ENCODE data around the gene INAFM1. TPM values are rescaled to one million over a fixed set of nuclear protein-coding genes. Genes with fewer than 3 reads are reported as not detected.
"Not testable (repeated sequence)": the region's sequence is repeated elsewhere in the genome, so short reads cannot be mapped to it uniquely, and the experiment has no call there.

The INAFM1 gene
- total RNA-seq, 1 experiment from 2014 or later, result 1.9 TPM

DNA sequence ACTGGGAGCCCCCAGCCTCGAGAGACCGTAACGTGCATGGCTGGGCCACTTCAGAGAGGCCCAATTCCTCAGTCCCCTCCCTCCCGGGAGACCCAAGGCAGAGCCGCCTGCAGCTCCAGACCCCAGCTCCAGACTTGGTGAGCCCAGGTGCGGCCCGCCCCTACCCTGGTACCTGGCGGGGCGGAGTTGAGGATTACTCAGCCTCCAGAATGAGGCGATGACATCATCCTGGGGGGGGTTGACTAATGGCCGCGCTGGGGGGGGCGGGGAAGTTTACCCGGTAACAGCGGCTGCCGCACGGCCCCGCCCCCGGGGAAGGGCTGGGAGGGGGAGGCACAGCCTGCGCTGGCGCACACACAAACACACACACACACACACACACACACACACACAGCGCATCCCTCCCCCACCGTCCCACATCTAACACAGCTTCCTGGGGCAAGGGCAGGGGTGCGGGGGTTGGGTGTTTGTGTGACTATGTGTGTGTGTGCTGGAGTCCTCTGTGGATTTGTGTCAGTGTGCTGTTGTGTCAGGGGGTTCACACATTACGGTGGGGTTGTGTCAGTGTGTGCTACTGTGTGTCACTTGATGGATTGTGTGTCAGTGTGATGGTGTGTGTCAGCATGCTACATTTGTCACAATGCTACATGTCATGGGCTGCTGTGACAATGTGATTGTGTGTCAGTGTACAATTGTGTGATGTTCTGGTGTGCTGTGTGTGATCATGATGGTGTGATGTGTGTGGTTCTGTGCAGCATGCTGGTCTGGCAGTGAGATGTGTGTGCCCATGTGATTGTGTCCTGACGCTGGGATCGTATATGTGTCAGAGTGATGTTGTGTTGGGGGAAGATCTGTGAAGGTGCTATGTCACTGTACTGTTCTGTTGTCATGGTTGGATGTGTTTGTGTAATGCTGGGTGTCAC, 33.4 kb upstream of the INAFM1 start:
- peak; percentile 63 for DNase-seq (ENCODE audit: low read depth)

GRCh38 chr19:47241919-47242577, 32.6 kb upstream of the INAFM1 start:
- DNase-seq (ENCODE audit: low read depth), result peak; percentile 21

GRCh38 chr19:47243364-47243775, 31.3 kb upstream of the INAFM1 start:
- DNase-seq (ENCODE audit: low read depth), result no peak

DNA sequence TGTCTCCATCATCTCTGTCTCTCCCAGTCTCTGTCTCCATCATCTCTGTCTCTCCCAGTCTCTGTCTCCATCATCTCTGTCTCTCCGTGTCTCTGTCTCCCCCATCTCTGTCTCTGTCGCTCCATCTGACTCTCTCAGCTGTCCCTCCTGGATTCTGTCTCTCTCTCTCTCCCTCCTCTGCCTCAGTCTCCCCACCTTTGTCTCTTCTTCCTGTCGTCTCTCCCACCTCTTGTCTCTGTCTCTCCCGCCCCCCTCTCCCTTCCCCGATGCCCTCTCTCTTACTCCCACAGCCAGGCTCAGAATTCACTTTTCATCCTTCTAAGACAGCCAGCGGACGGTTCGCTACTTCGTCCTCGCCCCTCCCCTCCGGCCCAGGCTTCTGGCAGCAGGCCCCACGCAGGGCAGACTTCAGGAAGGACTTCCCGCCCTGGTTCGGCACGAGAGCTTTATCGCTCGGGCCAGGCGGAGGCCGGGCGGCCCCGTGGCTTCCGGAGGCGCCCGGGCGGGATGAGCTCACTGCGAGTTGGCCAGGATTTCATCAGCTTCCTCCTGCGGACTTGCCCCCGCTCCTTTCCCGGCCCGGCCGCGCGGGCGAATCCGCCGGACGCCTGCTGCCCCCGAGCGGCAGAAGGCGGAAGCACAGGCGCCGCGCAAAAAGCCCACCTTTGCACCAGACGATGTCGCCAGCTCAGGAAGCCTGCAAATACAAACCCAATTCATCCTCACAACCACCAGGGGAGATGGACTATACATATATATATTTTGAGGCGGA, 30.7 kb upstream of the INAFM1 start:
- peak; percentile 94 for DNase-seq (ENCODE audit: low read depth)

GRCh38 chr19:47247308-47247990, 27.2 kb upstream of the INAFM1 start:
- peak; percentile 68 for DNase-seq (ENCODE audit: low read depth)

- not testable (repeated sequence) for DNase-seq (ENCODE audit: low read depth)
Observed at GRCh38 chr19:47253016-47253415, 21.7 kb upstream of the INAFM1 start.

DNA sequence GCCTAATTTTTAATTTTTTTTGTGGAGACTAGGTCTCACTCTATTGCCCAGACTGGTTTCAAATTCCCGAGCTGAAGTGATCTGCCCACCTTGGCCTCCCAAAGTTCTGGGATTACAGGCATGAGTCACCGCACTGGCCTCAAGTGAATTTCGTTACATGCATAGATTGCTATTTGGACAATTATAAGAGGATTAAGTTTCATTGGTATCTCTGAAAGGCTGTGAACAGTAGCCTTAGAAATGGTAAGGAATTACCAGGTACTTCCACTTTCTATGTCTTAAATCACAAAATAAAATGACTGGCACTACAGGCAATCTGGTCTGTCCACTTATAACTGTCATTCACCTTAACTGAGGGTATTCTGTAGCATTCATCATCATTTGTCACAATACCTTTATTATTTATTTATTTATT, 21.2 kb upstream of the INAFM1 start:
- DNase-seq (ENCODE audit: low read depth), result peak; percentile 82

- no peak for DNase-seq (ENCODE audit: low read depth)
Observed at GRCh38 chr19:47253970-47254369, 20.7 kb upstream of the INAFM1 start.

DNA sequence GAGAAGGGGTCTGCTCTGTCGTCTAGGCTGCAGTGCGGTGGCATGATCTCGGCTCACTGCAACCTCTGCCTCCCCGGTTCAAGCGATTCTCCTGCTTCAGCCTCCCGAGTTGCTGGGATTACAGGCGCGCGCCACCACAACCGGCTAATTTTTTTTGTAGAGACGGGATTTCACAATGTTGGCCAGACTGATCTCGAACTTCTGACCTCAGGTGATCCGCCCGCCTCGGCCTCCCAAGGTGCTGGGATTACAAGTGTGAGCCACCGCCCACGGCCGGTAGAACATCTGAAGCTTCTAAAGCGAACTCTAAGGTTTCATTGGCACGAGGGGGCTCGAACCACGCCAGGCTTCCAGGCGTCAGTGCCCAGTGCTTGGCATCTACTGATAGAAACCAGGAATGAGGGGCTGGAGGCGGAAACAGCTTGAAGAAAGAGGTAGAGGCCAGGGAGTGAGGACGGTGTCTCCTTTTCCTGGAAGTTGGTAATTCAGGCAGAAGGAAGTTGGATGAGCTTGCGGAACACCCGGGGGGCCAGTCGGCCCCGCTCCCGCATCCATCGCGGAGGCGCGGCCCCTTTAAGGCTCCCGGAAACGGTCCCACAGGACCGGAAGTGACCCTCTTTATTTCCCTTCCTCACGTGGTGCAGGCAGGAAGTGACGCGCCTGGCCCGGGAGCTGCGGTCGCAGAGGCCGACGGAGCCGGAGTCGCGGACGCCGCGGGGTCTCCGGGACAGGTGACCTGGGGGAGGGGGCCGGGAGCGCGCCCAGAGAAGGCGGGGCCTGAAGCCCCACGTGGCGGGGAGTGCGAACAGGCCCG, 18.6 kb upstream of the INAFM1 start, which contains the start of gene CCDC9:
CCDC9 (plus strand) TSS at position 647 of the 814 bp plus-strand sequence. CDS start 1,876 bp downstream, outside the sequence.
- peak; percentile 96 for DNase-seq (ENCODE audit: low read depth)

- peak; percentile 97 for DNase-seq (ENCODE audit: low read depth)
Observed at GRCh38 chr19:47256693-47257410, 17.8 kb upstream of the INAFM1 start.

GRCh38 chr19:47257411-47258169, 17.1 kb upstream of the INAFM1 start:
- DNase-seq (ENCODE audit: low read depth), result no peak

- no peak for DNase-seq (ENCODE audit: low read depth)
Observed at GRCh38 chr19:47258434-47258833, 16.3 kb upstream of the INAFM1 start.

DNA sequence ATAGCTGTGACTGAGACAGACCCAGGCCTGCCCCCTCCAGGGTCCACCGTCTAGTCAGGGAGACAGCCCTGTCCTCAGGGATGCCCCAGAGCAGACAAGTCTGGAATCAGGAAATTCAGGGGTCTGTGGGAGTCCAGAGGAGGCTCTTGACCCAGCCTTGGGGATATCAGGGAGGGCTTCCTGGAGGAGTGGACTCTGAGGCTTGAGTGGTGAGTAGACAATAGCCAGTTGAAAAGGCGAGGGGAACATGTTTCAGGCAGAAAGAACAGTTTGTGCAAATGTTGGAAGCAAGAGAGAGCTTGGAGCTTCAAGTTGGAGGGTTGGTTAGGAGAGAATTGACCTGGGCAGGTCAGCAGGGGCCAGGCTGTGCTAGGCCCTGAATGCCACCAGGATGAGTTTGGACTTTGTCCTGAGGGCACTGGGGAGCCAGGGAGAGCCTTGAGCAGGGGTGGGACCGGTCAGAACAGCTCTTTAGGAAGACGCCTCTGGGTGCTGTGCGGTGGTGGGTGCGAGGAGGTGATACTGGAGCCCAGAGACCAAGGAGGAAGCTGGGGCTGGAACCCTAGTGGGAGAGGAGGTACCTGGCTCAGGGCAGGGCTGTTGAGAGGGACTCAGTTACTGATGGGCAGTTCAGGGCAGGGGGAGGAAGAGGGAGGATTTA, 15.7 kb upstream of the INAFM1 start:
- no peak for DNase-seq (ENCODE audit: low read depth)

DNA sequence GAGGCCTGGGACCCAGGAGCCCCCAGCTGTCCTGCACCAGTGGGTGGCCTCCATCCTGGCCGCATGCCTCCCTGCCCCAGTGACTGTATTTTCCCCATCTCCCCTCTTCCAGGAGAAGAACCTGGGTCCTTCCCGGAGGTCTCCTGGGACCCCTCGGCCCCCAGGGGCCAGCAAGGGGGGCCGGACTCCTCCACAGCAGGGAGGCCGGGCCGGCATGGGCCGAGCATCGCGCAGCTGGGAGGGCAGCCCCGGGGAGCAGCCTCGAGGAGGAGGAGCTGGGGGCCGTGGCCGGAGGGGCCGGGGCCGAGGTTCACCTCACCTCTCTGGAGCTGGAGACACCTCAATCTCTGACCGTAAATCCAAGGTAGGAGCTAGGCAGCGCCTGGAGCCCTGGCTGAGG, 14.2 kb upstream of the INAFM1 start:
- no peak for DNase-seq (ENCODE audit: low read depth)

- not testable (repeated sequence) for DNase-seq (ENCODE audit: low read depth)
Observed at GRCh38 chr19:47261946-47262793, 12.5 kb upstream of the INAFM1 start.

- no peak for DNase-seq (ENCODE audit: low read depth)
Observed at GRCh38 chr19:47264629-47265028, 10.1 kb upstream of the INAFM1 start.

DNA sequence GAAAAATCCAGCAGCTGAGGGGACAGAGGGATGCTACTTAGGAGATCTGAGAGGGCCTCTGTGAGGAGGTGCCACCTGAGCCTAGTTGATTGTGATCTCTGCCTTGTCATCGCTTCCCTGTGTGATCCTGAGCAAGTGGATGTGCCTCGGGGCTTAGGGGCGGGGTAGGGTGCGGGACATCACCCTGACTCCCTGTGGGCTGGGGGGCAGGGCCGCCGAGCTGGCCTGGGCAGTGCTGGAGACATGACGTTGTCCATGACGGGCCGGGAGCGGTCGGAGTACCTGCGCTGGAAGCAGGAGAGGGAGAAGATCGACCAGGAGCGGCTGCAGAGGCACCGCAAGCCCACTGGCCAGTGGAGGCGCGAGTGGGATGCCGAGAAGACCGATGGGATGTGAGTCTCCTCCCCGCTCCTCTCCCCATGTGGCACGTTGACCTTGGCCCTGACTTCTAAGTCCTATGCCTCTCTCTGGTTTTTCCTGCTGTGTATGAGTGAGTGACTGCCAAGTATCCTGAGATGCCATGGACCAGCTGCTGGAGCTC, 8.2 kb upstream of the INAFM1 start:
- no peak for DNase-seq (ENCODE audit: low read depth)

All from RPMI7951 (cell line).